CD4-positive, alpha-beta T cell treated with Interleukin-21 for 1 hour (primary cell): ENCODE results near the gene OR56A1.
"Not testable (repeated sequence)": the region's sequence is repeated elsewhere in the genome, so short reads cannot be mapped to it uniquely, and the experiment has no call there.

Source experiments
- DNase-seq: peaks from one replicate; pipeline ENCODE4 v3.0.0-alpha.2; 2020

Gene OR56A1, protein sequence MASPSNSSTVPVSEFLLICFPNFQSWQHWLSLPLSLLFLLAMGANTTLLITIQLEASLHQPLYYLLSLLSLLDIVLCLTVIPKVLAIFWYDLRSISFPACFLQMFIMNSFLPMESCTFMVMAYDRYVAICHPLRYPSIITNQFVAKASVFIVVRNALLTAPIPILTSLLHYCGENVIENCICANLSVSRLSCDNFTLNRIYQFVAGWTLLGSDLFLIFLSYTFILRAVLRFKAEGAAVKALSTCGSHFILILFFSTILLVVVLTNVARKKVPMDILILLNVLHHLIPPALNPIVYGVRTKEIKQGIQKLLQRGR

DNA sequence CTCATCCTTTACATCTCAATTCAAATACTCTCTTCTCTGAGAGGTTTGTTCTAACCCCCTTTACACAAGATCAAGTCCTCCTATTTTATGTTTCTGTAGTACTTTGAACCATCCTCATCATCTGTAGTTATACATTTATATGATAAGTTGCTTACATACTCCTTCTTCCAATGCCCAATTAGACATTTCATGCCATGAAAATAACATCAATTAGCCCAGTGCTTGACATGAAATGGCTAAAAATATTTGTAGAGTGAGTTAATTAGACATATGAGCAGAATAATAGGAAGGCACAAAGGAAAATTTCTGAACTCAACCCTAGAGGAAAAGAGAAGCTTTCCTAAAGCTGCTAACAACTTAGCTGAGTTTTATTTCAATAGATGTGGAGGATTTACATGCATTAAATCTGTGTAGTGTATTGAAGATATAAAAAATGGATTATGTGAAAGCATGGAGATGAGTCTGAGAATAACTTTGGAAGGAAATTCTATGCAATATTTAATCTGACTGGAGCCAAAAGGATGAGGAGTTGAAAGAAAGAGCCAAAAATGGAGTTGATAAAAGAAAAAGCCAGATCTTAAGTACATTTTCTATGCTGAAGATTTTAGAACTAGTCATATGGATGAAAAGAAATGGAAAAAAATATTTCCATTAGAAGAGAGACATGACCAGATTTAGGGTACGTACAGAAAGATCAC, at the start of gene OR56A1:
OR56A1 (minus strand) TSS at position 51 of the 698 bp plus-strand sequence. CDS start 3,066 bp downstream, outside the sequence.
- no peak for DNase-seq

- DNase-seq = no peak
Observed at GRCh38 chr11:6079463-6079862, 48.9 kb upstream of the OR56A1 start.

GRCh38 chr11:6077723-6078122, 47.2 kb upstream of the OR56A1 start:
- no peak for DNase-seq

GRCh38 chr11:6076443-6076842, 45.9 kb upstream of the OR56A1 start:
- not testable (repeated sequence) for DNase-seq

DNA sequence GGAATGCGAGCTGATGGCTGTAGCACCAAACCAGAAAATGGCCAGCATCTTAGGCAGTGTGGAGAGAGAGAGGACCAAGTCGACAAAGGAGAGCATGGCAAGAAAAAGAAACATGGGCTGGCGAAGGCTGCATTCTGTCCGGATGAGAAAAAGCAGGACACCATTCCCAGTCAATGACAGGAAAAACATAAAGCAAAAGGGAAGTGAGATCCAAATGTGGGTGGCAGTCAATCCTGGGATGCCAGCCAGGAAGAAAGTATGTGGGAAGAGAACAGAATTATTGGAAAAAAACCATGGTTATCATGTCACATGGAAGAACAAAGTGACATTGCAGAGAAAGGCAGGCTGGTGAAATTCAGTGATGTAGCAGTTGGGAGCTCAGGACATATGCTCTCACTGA, 36.9 kb upstream of the OR56A1 start:
- no peak for DNase-seq

DNA sequence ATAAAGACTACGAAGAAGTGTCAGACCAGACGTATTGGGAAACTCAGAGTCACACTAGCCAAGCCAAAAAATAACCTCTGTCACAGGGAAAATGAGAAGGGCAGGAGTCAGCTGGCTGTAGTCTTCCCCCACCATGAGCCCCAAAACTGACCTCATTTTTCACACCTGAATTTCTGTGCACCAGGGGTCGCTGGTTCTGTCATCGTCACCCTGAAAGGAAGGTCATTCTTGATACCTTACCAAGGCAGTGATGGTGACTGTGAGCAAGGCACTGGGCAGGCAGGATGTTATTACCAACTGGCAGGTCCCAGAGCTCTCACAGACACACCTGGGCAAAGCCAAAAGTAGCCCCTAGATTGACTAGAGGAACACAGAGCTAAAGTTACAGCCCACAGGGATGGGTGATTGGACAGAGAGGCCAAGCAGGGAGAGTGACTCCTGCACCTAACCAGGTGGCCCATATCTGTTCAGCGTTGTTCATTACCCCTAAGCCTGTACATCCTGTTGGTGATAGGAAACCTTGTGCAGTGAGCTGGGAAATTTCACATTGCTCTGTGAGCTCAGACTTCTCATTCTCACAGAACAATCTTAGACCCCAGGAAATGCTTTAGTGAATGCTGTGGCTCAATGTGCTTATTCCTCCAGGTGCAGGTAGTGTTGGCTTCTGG, 32.3 kb upstream of the OR56A1 start:
- no peak for DNase-seq

GRCh38 chr11:6061475-6061874, 30.9 kb upstream of the OR56A1 start:
- no peak for DNase-seq

DNA sequence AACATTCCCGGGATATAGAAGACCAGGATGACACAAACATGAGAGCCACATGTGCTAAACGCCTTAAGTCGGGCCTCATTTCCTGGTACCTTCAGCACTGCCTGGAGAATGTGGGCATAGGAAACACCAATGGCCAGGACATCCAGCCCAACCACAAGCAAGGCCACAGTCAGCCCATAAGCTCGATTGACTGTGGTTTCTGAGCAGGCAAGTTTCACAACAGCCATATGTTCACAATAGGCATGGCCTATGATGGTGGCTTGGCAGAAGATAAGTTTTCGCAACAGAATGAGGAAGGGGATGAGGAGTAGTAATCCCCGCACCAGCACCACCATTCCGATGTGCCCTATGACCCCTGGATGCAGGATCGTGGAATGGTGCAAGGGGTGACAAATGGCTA, 26.9 kb upstream of the OR56A1 start:
- no peak for DNase-seq

- no peak for DNase-seq
Observed at GRCh38 chr11:6055569-6055968, 25.0 kb upstream of the OR56A1 start.

- DNase-seq = no peak
Observed at GRCh38 chr11:6052374-6052773, 21.8 kb upstream of the OR56A1 start.

GRCh38 chr11:6040874-6041273, 10.3 kb upstream of the OR56A1 start:
- DNase-seq = no peak

DNA sequence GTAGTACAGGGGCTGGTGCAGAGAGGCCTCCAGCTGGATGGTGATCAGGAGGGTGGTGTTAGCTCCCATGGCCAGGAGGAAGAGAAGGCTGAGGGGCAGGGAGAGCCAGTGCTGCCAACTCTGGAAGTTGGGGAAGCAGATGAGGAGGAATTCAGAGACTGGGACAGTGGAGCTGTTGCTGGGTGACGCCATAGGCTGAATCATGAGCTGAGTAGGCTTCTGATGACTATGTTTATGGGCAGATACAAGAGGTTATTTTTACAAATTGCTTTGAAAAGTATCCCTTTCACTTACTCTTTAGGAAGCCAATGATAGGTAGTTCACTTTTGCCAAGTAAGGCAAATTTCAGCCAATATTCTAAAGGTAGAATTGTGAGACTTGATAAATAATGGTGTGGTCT, 3.1 kb downstream of the OR56A1 start:
- no peak for DNase-seq

GRCh38 chr11:6025056-6025455, 5.5 kb downstream of the OR56A1 start:
- no peak for DNase-seq

DNA sequence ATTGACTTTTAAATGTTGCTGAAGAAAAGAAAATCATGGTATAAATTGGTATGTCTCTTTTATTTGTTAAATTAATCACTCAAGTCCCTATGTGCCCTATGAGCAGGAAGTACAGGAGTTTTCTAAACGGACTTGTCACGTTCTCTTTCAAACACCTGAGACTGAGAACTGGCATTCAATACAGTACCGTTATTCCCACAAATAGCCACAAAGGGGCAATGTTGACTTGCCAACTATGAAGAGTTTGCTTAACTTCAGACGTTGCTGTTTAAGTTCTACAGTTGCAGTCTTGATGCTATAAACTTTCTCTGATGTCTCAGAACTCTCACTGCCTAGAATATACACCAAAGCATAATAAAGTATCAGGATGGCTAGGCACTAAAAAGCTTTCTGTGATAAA, 7.6 kb downstream of the OR56A1 start:
- peak; percentile 49 for DNase-seq

GRCh38 chr11:6013042-6013441, 17.5 kb downstream of the OR56A1 start:
- no peak for DNase-seq

- no peak for DNase-seq
Observed at GRCh38 chr11:6012035-6012668, 18.4 kb downstream of the OR56A1 start.

DNA sequence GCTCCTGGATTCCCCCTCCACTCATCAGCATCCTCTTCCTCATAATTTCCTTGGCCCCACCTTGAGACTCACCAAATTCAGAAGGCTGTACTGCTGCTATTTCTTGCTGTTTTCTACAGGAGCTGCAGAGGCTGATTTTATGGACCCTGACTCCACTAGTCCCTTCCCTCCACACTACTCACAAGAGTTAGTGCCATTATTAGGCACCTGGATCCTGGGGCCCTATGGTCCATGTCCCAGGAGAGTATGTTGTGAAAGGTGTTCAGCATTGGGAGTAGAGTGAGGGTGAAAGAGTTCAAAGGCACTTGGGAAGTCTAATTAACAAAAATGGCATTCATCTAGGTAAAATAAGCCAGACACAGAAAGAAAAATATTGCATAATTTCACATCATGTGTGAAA, 23.7 kb downstream of the OR56A1 start, which contains the start of gene OR56A4:
OR56A4 (minus strand) TSS at position 101 of the 400 bp plus-strand sequence. CDS start 3,954 bp downstream, outside the sequence.
- no peak for DNase-seq

GRCh38 chr11:6006395-6006794, 24.2 kb downstream of the OR56A1 start:
- DNase-seq = no peak

DNA sequence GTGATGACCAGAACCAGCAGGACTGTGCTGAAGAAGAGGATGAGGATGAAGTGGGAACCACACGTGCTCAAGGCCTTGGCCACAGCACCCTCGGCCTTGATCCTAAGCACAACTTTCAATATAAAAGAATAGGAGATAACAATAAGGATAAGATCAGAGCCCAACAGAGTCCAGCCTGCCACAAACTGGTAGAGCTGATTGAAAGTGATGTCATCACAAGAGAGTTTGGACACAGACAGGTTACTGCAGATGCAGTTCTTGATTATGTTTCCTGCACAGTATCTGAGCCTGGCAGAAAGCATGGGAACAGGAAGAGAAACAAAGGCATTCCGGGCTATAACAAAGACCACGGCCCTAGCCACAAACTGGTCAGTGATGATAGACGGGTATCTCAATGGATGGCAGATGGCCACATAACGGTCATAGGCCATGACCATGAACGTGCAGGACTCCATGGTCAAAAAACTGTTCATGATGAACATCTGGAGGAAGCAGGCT, 28.3 kb downstream of the OR56A1 start:
- DNase-seq = no peak

- no peak for DNase-seq
Observed at GRCh38 chr11:5994791-5995190, 35.8 kb downstream of the OR56A1 start.

GRCh38 chr11:5992604-5993251, 37.8 kb downstream of the OR56A1 start:
- DNase-seq = no peak

DNA sequence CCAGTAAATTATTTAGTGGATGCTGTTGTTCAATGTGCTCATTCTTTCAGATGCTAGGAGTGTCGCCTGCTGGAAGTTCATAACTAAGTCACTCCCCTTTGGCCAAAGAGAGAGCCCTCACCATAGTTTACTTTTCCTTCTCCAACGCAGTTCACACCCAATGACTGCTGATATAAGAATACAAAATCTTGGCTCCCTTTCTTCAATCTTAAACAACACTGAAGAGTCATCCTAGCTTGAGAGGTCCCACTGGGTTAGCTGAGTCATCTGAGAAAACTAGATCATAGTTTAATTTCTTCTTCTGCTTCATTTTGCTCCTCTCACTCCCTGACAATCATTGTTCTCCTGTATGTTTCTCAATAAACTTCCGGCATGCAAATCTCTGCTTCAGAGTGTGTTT, 38.4 kb downstream of the OR56A1 start:
- DNase-seq = no peak

GRCh38 chr11:5989203-5989602, 41.4 kb downstream of the OR56A1 start:
- no peak for DNase-seq
